Thyroid gland (tissue), 4 donors: Measurements from ENCODE around the gene RANBP10. TPM values are rescaled to one million over a fixed set of nuclear protein-coding genes. Genes with fewer than 3 reads are reported as not detected.
A peak's percentile ranks its signal among the peaks of the same experiment; 100 is the strongest.

ENCODE experiments used
- DNase-seq, 2 donors: peaks; one replicate each; pipeline ENCODE4 v3.0.0-alpha.2; 2019
- H3K27ac ChIP-seq, 3 donors: fragments of 200-600 bp; sonication (generic); 1 replicate in 2 of 3; 2 replicates in 1 of 3; pipeline ENCODE4 v1.5.1; 2016 to 2019; ENCODE audit warnings: mild to moderate bottlenecking in 1 of 3, moderate library complexity in 1 of 3
- H3K27me3 ChIP-seq: fragments of 200-600 bp; sonication (generic); one replicate; pipeline ENCODE4 v1.5.1; 2019
- H3K36me3 ChIP-seq, 2 donors: fragments of 200-600 bp; sonication (generic); one replicate each; pipeline ENCODE4 v1.5.1; 2016 to 2019
- H3K4me1 ChIP-seq, 2 donors: fragments of 200-600 bp; sonication (generic); one replicate each; pipeline ENCODE4 v1.5.1; 2017 to 2019
- H3K4me3 ChIP-seq, 3 donors: fragments of 200-600 bp; sonication (generic); replicated peaks in 1 of 3; 1 replicate in 2 of 3; 2 replicates in 1 of 3; pipeline ENCODE4 v1.5.1; 2016; ENCODE audit warnings: mild to moderate bottlenecking in 1 of 3
- H3K9me3 ChIP-seq: fragments of 200-600 bp; sonication (generic); one replicate; pipeline ENCODE4 v1.5.1; 2017
- POLR2A ChIP-seq, 2 donors: fragments of 450-650 bp; IDR thresholded peaks; one replicate each; pipeline ENCODE4 v1.6.1; 2017; ENCODE audit warnings: antibody characterized with exemption in 2 of 2, mild to moderate bottlenecking in 2 of 2, moderate library complexity in 1 of 2
- WGBS, 2 donors: methylation state at CpG; one replicate each; pipeline ENCODE4 v1.1.5; 2017; 5-methylcytosine and 5-hydroxymethylcytosine counted together
- intact Hi-C: fragments of 100-400 bp; cut with DNase I; formaldehyde crosslinking; loops from one replicate; pipeline ENCODE4 v1.15.1; 2023
- total RNA-seq, 4 donors: library from RNA; depleted of rRNA; stranded (reverse); fragments of >200 nt; gene quantifications; one replicate each; pipeline ENCODE4 v1.2.3, GENCODE V29; 2016
- TF ChIP-seq, protein P1 (sequence below), 6 experiments: fragments of 200-600 bp in 3 of 6; fragments of 450-650 bp in 3 of 6; sonication (generic) in 3 of 6; IDR thresholded peaks; one replicate each; pipeline ENCODE4 v1.5.1; 2016 to 2019; ENCODE audit warnings: antibody characterized with exemption in 6 of 6, mild to moderate bottlenecking in 2 of 6, inconsistent platforms in 1 of 6, moderate library complexity in 1 of 6

The RANBP10 gene
- total RNA-seq, 4 donors from 2014 or later = 9.2 to 13.0 (median 11.0) TPM

DNA sequence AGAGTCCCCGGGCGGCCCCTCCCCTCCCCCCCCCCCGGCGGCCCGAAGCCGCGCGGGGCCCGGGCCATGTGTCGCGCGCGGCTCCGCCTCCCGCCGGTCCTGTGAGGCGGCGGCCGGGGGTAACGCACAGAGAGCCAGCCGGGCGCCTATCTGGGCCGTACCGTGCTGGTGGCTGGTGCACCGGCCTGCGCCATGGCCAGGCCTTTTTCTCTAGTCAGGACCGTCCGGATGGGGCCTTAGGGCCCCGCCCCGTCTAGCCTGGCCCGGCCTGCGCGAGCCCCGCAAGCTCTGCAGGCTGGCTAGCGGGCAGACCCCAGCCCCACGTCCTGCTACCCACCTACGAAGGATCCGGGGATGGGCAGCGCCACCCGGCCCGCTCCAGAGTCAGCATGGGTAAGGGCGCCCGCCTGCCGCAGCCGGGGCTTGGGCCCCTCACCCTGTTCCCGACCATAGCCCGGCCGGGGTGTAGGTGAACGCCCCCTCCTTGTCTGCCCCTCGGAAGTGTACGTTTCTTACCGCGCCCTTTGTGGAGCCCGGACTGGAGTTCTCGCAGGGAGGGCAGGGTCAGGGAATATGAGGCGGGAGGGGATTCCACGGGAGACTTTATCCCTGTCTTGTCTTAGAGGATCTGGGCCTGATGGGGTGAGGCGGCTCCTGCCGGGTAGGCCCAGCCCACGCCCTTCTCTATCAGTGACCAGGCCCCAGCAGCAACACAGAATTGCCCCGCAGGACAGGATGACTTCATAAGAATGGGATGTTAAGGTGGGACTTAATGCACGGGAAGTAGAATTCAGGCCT, 40.9 kb upstream of the RANBP10 start, which contains the start of gene CENPT:
Gene CENPT, minus strand, starts transcription at position 630 of the 798 bp plus-strand sequence. CDS start 13,834 bp downstream, outside the sequence.
- peak; percentile 29 to 70 for DNase-seq
- Histone ChIP-seq H3K27me3 (no peaks in the 10 kb centered on the region), H3K27ac (peak within 1 kb of the TSS; percentile 88 to 95 (median 93)), H3K36me3 (no peaks in the 10 kb centered on the region), H3K4me3 (peak within 1 kb of the TSS; percentile 83 to 97 (median 93)), H3K9me3 (no peaks in the 10 kb centered on the region), H3K4me1 (peaks cover 44 to 50% of the 10 kb centered on the region in 2 donors)
- WGBS, 2 donors = 0% methylated on average over 4 to 5 of the region's 62 CpGs
- intact Hi-C loops = no loop called here
- TF ChIP-seq, protein P1, sequence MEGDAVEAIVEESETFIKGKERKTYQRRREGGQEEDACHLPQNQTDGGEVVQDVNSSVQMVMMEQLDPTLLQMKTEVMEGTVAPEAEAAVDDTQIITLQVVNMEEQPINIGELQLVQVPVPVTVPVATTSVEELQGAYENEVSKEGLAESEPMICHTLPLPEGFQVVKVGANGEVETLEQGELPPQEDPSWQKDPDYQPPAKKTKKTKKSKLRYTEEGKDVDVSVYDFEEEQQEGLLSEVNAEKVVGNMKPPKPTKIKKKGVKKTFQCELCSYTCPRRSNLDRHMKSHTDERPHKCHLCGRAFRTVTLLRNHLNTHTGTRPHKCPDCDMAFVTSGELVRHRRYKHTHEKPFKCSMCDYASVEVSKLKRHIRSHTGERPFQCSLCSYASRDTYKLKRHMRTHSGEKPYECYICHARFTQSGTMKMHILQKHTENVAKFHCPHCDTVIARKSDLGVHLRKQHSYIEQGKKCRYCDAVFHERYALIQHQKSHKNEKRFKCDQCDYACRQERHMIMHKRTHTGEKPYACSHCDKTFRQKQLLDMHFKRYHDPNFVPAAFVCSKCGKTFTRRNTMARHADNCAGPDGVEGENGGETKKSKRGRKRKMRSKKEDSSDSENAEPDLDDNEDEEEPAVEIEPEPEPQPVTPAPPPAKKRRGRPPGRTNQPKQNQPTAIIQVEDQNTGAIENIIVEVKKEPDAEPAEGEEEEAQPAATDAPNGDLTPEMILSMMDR (IDR thresholded peaks at IDR 0.05) = no peak
- TF ChIP-seq POLR2A (IDR thresholded peaks at IDR 0.05) = peak in 1 of 2 donors; percentile 10

DNA sequence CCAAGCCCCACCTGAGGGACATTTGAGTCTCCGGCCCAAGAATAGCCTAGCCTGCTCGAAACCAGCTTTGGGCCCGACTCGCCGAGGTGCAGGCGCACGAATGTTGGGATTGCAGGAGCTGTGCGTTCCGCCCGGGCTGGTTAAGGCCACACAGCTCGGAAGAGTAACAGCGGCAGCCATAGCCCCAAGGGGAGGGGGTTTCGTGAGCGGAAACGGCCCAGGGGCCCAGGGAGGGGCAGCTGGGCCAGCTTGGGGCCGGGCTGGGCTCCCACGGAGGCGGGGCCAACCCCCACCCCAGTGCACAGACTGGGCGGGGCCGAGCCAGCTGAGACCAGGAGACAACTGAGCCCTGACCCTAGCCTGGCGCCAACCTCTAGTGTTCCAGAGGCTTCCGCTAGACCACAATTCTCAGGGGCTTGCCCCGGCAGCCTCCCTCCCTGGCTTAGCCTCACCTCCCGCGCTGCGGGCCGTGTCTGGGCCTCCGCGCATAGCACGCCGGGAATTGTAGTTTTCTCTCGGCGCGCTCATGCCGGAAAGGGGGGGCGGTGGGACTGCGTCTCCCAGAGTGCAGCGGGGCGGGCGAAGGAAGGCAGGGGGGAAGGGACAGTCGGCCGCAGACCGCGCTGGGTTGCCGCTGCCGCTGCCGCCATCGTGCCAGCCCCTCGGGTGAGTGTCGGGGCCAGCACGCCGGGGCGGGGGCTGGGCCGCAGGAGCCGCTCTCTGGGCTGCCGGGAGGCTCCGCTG, 40.1 kb upstream of the RANBP10 start, which contains the start of gene NUTF2:
Gene NUTF2, plus strand, starts transcription at position 614 of the 744 bp plus-strand sequence. CDS start 18,198 bp downstream, outside the sequence.
- H3K27ac ChIP-seq = peak within 1 kb of the TSS; percentile 88 to 95 (median 93)
- peak; percentile 95 to 96 for DNase-seq
- no peaks in the 10 kb centered on the region for H3K36me3 ChIP-seq
- intact Hi-C loops = no loop called here
- peak within 1 kb of the TSS; percentile 83 to 97 (median 93) for H3K4me3 ChIP-seq
- H3K4me1 ChIP-seq = peaks cover 44 to 51% of the 10 kb centered on the region in 2 donors
- TF ChIP-seq, protein P1 (IDR thresholded peaks at IDR 0.05) = peak in 2 of 6 experiments; percentile 7 to 41
- TF ChIP-seq POLR2A (IDR thresholded peaks at IDR 0.05) = peak in 1 of 2 donors; percentile 69
- H3K27me3 ChIP-seq = no peaks in the 10 kb centered on the region
- no peaks in the 10 kb centered on the region for H3K9me3 ChIP-seq
- WGBS, 2 donors = 2 to 3% methylated on average over 7 to 22 of the region's 57 CpGs

DNA sequence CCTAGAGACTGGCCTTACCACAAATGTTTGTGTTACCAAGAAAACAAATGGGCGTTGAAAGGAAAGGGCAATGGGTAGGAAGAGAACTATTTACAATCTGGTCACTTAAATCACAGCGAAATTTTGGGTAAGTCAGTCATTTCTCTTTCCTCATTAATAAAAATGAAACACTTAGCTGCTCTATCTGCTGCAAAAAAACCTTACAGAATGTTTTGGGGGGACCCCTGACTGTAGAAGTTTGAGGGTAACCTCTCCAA, 39.6 kb upstream of the RANBP10 start:
- Histone ChIP-seq H3K9me3 (no peaks in the 10 kb centered on the region), H3K27ac (peak overlapping the region; percentile 88 to 95 (median 93)), H3K4me1 (peaks cover 44 to 52% of the 10 kb centered on the region in 2 donors), H3K4me3 (peak overlapping the region in 2 of 3 donors; percentile 83 to 93), H3K36me3 (no peaks in the 10 kb centered on the region), H3K27me3 (no peaks in the 10 kb centered on the region)
- 9 to 15% methylated on average over 2 of the region's 2 CpGs for WGBS, 2 donors
- intact Hi-C loops = no loop called here
- DNase-seq = no peak
- TF ChIP-seq, protein P1 (IDR thresholded peaks at IDR 0.05) = no peak
- TF ChIP-seq POLR2A (IDR thresholded peaks at IDR 0.05) = no peak

GRCh38 chr16:67845291-67846062, 39.1 kb upstream of the RANBP10 start:
- WGBS, 2 donors = 72 to 74% methylated on average over 5 of the region's 5 CpGs
- intact Hi-C loops = no loop called here
- no peak for TF ChIP-seq POLR2A (IDR thresholded peaks at IDR 0.05)
- TF ChIP-seq, protein P1 (IDR thresholded peaks at IDR 0.05) = no peak
- Histone ChIP-seq H3K36me3 (no peaks in the 10 kb centered on the region), H3K9me3 (no peaks in the 10 kb centered on the region), H3K27me3 (no peaks in the 10 kb centered on the region), H3K4me3 (no peak overlapping the region), H3K27ac (peak overlapping the region; percentile 88 to 95 (median 93)), H3K4me1 (peaks cover 44 to 52% of the 10 kb centered on the region in 2 donors)
- DNase-seq = no peak
